AG04450 (cell line): Measurements from ENCODE around the gene ASPSCR1. TPM values are rescaled to one million over a fixed set of nuclear protein-coding genes. Genes with fewer than 3 reads are reported as not detected.

Experiments
- CTCF ChIA-PET: fragments of 300-600, 350-600 bp; formaldehyde crosslinking; extraction: SDS; loops from one replicate; lab custom pipeline; 2022; ENCODE audit warnings: antibody characterized with exemption, inconsistent platforms; lab: Charles Lee
- POLR2A ChIA-PET: fragments of 350-600 bp; formaldehyde crosslinking; extraction: SDS; loops from one replicate; lab custom pipeline; 2021; ENCODE audit warnings: antibody characterized with exemption, inconsistent platforms; lab: Yijun Ruan, JAX
- DNase-seq: peaks from one replicate; pipeline ENCODE4 v3.0.0-alpha.2; 2011; ENCODE audit warnings: low read depth, low spot score
- H3K27ac ChIP-seq: one replicate; pipeline ENCODE4 v1.5.1; 2012; ENCODE audit warnings: low read depth, low read length, control low read depth
- H3K27me3 ChIP-seq: one replicate; pipeline ENCODE4 v1.6.0; 2012; ENCODE audit warnings: low read length; ENCODE audit not compliant: control insufficient read depth, insufficient read depth
- H3K4me3 ChIP-seq: 2 replicates; pipeline ENCODE4 v1.5.1; 2011; ENCODE audit warnings: mild to moderate bottlenecking, low read depth, low read length, control low read depth
- H3K9me3 ChIP-seq: 2 replicates; pipeline ENCODE4 v1.5.1; 2012; ENCODE audit warnings: low read length; ENCODE audit not compliant: control insufficient read depth, insufficient read depth
- polyA plus RNA-seq: library from polyadenylated mRNA; depleted of rRNA; stranded (reverse); fragments of >200 nt; gene quantifications from 2 replicates; pipeline ENCODE4 v1.2.3, GENCODE V29; 2011
- TF ChIP-seq, protein P1 (sequence below): IDR thresholded peaks from 2 replicates; pipeline ENCODE4 v1.5.1; 2011; ENCODE audit warnings: low read depth, low read length, control low read depth, inconsistent platforms

ASPSCR1 gene
- polyA plus RNA-seq, 1 experiment: 7.1 TPM

DNA sequence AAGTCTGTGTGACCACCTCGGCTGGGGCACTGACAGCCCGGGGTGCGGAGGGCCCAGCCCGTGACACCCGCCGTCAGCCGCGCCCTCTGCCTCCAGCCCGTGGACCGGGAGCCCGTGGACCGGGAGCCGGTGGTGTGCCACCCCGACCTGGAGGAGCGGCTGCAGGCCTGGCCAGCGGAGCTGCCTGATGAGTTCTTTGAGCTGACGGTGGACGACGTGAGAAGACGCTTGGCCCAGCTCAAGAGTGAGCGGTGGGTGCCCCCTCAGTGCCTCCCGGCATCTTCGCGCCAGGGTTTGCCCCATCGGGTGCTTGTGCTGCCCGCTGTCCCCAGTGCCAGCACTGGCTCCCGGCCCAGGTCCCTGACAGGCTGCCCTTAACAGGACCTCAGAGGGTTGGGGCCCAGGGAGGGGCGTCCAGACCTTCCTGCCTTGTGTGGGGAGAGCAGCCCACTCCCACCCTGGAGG lies 31.5 kb downstream of the ASPSCR1 start:
- H3K27ac ChIP-seq: no peak overlapping the region
- H3K4me3 ChIP-seq: no peak overlapping the region
- no peak for DNase-seq
- H3K9me3 ChIP-seq: no peaks in the 10 kb centered on the region; the same call in 1 of the 2 replicates
- POLR2A ChIA-PET: no interaction called here
- TF ChIP-seq, protein P1, sequence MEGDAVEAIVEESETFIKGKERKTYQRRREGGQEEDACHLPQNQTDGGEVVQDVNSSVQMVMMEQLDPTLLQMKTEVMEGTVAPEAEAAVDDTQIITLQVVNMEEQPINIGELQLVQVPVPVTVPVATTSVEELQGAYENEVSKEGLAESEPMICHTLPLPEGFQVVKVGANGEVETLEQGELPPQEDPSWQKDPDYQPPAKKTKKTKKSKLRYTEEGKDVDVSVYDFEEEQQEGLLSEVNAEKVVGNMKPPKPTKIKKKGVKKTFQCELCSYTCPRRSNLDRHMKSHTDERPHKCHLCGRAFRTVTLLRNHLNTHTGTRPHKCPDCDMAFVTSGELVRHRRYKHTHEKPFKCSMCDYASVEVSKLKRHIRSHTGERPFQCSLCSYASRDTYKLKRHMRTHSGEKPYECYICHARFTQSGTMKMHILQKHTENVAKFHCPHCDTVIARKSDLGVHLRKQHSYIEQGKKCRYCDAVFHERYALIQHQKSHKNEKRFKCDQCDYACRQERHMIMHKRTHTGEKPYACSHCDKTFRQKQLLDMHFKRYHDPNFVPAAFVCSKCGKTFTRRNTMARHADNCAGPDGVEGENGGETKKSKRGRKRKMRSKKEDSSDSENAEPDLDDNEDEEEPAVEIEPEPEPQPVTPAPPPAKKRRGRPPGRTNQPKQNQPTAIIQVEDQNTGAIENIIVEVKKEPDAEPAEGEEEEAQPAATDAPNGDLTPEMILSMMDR: no peak
- H3K27me3 ChIP-seq: no peaks in the 10 kb centered on the region
- CTCF ChIA-PET: interaction anchor here (1.1 to 1.7 kb wide), 2 partner anchors 11 to 50 kb away, joined by 5 to 8 read pairs; no protein-coding TSS in a partner anchor

DNA sequence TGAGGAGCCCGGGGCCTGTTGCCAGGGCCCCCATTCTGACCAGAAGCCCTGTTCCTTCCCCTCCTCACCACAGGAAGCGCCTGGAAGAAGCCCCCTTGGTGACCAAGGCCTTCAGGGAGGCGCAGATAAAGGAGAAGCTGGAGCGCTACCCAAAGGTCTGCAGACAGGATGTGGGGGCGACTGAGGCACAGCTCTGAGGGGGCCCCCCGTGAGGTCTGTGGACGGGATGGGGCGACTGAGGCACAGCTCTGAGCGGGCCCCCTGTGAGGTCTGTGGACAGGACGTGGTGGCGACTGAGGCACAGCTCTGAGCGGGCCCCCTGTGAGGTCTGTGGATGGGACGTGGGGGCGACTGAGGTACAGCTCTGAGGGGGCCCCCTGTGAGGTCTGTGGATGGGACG lies 32.0 kb downstream of the ASPSCR1 start:
- Histone ChIP-seq H3K9me3 (no peaks in the 10 kb centered on the region; the same call in 1 of the 2 replicates), H3K27ac (no peak overlapping the region), H3K27me3 (no peaks in the 10 kb centered on the region), H3K4me3 (no peak overlapping the region)
- ChIA-PET POLR2A (no interaction called here), CTCF (interaction anchor here (1.7 kb wide), 1 partner anchor 50 kb away, joined by 8 read pairs; no protein-coding TSS in a partner anchor)
- no peak for DNase-seq
- TF ChIP-seq, protein P1: no peak

DNA sequence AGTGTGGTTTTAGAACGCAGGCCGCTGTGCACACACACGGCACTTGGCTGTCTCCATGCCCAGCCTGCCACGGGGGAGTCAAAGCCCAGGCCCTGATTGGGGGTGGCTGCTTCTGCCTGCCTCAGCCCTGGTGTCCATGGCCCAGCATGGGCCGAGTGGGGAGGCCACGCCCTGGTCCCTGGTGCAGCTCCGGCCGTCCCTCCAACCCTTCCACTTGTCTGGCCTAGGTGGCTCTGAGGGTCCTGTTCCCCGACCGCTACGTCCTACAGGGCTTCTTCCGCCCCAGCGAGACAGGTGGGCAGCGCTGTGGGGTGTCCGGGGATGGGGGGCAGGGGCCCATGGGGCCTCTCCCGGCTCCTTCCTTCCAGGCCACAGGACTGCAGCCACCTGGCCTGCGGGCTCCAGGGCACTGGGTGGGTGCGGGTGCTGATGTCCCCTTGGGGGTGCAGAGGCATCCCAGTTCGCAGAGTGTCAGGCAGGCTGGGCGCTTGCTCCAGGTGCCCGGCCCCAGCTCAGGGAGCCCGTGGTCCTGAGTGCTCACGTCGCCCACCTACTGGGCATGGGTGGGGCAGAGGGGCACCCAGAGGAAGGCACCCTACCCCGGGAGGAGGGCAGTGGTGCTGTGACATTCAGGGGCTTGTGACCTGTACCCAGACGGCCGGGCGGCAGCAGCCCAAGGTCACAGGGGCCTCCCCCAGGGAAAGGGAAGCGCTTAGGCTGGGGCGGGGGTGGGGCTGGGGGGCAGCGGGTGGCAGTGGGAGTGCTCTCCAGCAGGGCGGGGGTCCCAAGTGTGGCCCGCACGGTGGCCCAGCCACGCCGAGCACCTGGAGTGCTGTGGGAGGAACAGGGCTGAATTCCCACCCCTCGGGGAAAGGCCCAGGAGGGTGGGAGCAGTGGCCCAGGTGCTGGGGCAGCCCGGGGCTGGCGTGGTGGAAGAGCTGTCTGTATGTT lies 33.4 kb downstream of the ASPSCR1 start:
- CTCF ChIA-PET: interaction anchor here (0.6 to 1.7 kb wide), 3 partner anchors 46 to 51 kb away, joined by 3 to 8 read pairs (median 5); partner anchors contain the start of gene NOTUM
- H3K27ac ChIP-seq: no peak overlapping the region
- no peaks in the 10 kb centered on the region for H3K27me3 ChIP-seq
- no peak overlapping the region for H3K4me3 ChIP-seq
- POLR2A ChIA-PET: no interaction called here
- TF ChIP-seq, protein P1: no peak
- no peak for DNase-seq
- H3K9me3 ChIP-seq: no peaks in the 10 kb centered on the region; the same call in 1 of the 2 replicates

DNA sequence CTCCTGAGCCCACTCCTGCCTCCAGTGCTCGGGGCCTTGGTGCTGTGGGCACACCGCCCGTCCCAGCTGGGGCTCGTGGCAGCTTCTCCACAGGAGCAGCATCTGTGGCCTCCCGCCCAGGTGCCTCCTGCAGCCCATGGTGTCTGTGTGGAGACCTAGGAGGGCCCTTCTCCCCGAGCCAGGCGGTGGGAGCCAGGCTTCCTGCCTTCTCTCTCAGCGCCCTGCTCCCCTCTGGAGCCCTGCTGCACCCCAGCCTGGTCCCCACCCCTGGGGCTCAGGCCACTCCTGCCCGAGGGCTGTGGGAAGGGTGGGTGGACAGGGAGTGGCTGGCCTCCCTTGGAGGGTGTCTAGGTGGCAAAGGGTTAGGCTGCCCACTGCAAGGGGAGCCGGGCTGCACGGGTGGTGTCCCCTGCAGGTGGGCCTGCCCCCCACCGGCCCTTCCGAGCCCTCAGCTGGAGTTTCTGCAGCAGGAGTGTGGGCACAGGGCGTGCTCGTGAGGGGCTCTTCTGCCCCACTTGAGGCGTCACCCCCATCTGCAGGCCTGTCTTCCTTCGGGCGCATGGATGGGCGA lies 34.3 kb downstream of the ASPSCR1 start:
- Histone ChIP-seq H3K4me3 (no peak overlapping the region), H3K27ac (no peak overlapping the region), H3K9me3 (no peaks in the 10 kb centered on the region; the same call in 1 of the 2 replicates), H3K27me3 (no peaks in the 10 kb centered on the region)
- no peak for DNase-seq
- CTCF ChIA-PET: no interaction called here
- TF ChIP-seq, protein P1: no peak
- POLR2A ChIA-PET: no interaction called here
